Stimulated activated CD8-positive, alpha-beta memory T cell treated with anti-CD3 and anti-CD28 coated beads, Interleukin-7, amount 100 ng/mL, for 48 hours (primary cell): ENCODE data around the gene PARPBP.
"Not testable (repeated sequence)": the region's sequence is repeated elsewhere in the genome, so short reads cannot be mapped to it uniquely, and the experiment has no call there.

Experiments used
- DNase-seq, 2 donors: peaks; one replicate each; pipeline ENCODE4 v3.0.0-alpha.2; 2020; ENCODE audit warnings: low read depth in 1 of 2; ENCODE audit errors: extremely low read depth in 1 of 2

PARPBP gene

GRCh38 chr12:102147062-102147587, 27.1 kb downstream of the PARPBP start:
- not testable (repeated sequence) for DNase-seq

GRCh38 chr12:102155206-102155605, 35.2 kb downstream of the PARPBP start:
- DNase-seq: not testable (repeated sequence)

- DNase-seq: no peak
These were observed 43.4 kb downstream of the PARPBP start for GRCh38 chr12:102163383-102163782.

- DNase-seq: no peak
These were observed 48.0 kb downstream of the PARPBP start for GRCh38 chr12:102167821-102168604.

GRCh38 chr12:102169922-102170621, 50.1 kb downstream of the PARPBP start:
- DNase-seq: no peak

GRCh38 chr12:102171951-102172350, 52.0 kb downstream of the PARPBP start:
- DNase-seq: no peak

GRCh38 chr12:102172436-102172835, 52.5 kb downstream of the PARPBP start:
- no peak for DNase-seq

GRCh38 chr12:102174117-102174516, 54.1 kb downstream of the PARPBP start:
- no peak for DNase-seq

- no peak for DNase-seq
These were observed 54.8 kb downstream of the PARPBP start for GRCh38 chr12:102174761-102175160.

- DNase-seq: no peak
These were observed 62.7 kb downstream of the PARPBP start for GRCh38 chr12:102182635-102183034.

- DNase-seq: no peak
These were observed 75.8 kb downstream of the PARPBP start for GRCh38 chr12:102195826-102196225.

GRCh38 chr12:102197789-102198188, 77.8 kb downstream of the PARPBP start, which contains the start of gene PMCH:
TSS of gene PMCH (minus strand) at chr12:102197833. CDS start at chr12:102197770, 63 bp downstream.
- no peak for DNase-seq

- DNase-seq: no peak
These were observed 81.6 kb downstream of the PARPBP start for GRCh38 chr12:102201436-102202061.

- DNase-seq: no peak
These were observed 82.6 kb downstream of the PARPBP start for GRCh38 chr12:102202556-102202955.

- no peak for DNase-seq
These were observed 84.0 kb downstream of the PARPBP start for GRCh38 chr12:102204025-102204424.

GRCh38 chr12:102215992-102216691, 96.2 kb downstream of the PARPBP start:
- no peak for DNase-seq

- no peak for DNase-seq
These were observed 100.8 kb downstream of the PARPBP start for GRCh38 chr12:102220736-102221135.

GRCh38 chr12:102227954-102228353, 108.0 kb downstream of the PARPBP start:
- no peak for DNase-seq

GRCh38 chr12:102232036-102232435, 112.1 kb downstream of the PARPBP start:
- no peak for DNase-seq

GRCh38 chr12:102232446-102232845, 112.5 kb downstream of the PARPBP start:
- DNase-seq: no peak

GRCh38 chr12:102234599-102234998, 114.6 kb downstream of the PARPBP start:
- no peak for DNase-seq
